Neural cell (in vitro differentiated cells): ENCODE data around the gene STEAP2. TPM values are rescaled to one million over a fixed set of nuclear protein-coding genes. Genes with fewer than 3 reads are reported as not detected.

Source experiments
- H2AFZ ChIP-seq: fragments of 200-600, 300-800 bp; sonication (generic), shearing (Covaris generic); 2 replicates; pipeline ENCODE4 v1.6.0; 2014; ENCODE audit warnings: low read depth, mild to moderate bottlenecking, antibody characterized with exemption, low read length, moderate library complexity
- H3F3A ChIP-seq: fragments of 200-600 bp; shearing (Covaris generic); 2 replicates; pipeline ENCODE4 v1.6.1; 2016; ENCODE audit warnings: mild to moderate bottlenecking, moderate library complexity, mixed read lengths, antibody characterized with exemption, low read length; ENCODE audit not compliant: insufficient read depth, poor library complexity, severe bottlenecking
- H3K27ac ChIP-seq: fragments of 200-600, 300-800 bp; sonication (generic), shearing (Covaris generic); 2 replicates; pipeline ENCODE4 v1.5.1; 2014; ENCODE audit warnings: mild to moderate bottlenecking, low read length, moderate library complexity
- H3K27me3 ChIP-seq: fragments of 300-800, 200-600 bp; sonication (generic), shearing (Covaris generic); 2 replicates; pipeline ENCODE4 v1.6.0; 2014; ENCODE audit warnings: mild to moderate bottlenecking, low read depth, low read length, moderate library complexity; ENCODE audit not compliant: insufficient read depth
- H3K36me3 ChIP-seq: fragments of 300-800, 200-600 bp; sonication (generic), shearing (Covaris generic); 2 replicates; pipeline ENCODE4 v1.5.1; 2014; ENCODE audit warnings: mild to moderate bottlenecking, antibody characterized with exemption, low read length, moderate library complexity; ENCODE audit not compliant: insufficient read depth
- H3K4me2 ChIP-seq: fragments of 300-800, 200-600 bp; sonication (generic), shearing (Covaris generic); 2 replicates; pipeline ENCODE4 v1.6.0; 2014; ENCODE audit warnings: mild to moderate bottlenecking, low read length
- H3K4me3 ChIP-seq: fragments of 300-800, 200-600 bp; sonication (generic), shearing (Covaris generic); 2 replicates; pipeline ENCODE4 v1.5.1; 2014; ENCODE audit warnings: mild to moderate bottlenecking, low read length, moderate library complexity
- H3K79me2 ChIP-seq: fragments of 200-600 bp; shearing (Covaris generic); replicated peaks from 2 replicates; pipeline ENCODE4 v1.6.0; 2014; ENCODE audit warnings: mild to moderate bottlenecking, low read length, moderate library complexity; ENCODE audit not compliant: insufficient read depth
- H3K9ac ChIP-seq: fragments of 300-800, 200-600 bp; sonication (generic), shearing (Covaris generic); 2 replicates; pipeline ENCODE4 v1.6.1; 2016; ENCODE audit warnings: mild to moderate bottlenecking, low read length, mixed read lengths
- H3K9me2 ChIP-seq: fragments of 200-600 bp; shearing (Covaris generic); 2 replicates; pipeline ENCODE4 v1.6.1; 2016; ENCODE audit warnings: mild to moderate bottlenecking, low read length, mixed read lengths; ENCODE audit not compliant: insufficient read depth
- H3K9me3 ChIP-seq: fragments of 200-600, 300-800 bp; sonication (generic), shearing (Covaris generic); 2 replicates; pipeline ENCODE4 v1.6.1; 2016; ENCODE audit warnings: mild to moderate bottlenecking, mixed run types, low read length, moderate library complexity, mixed read lengths
- H4K20me1 ChIP-seq: fragments of 200-600 bp; shearing (Covaris generic); 2 replicates; pipeline ENCODE4 v1.6.1; 2016; ENCODE audit warnings: mild to moderate bottlenecking, mixed run types; ENCODE audit not compliant: insufficient read depth
- CTCF ChIP-seq: fragments of 450-650 bp; IDR thresholded peaks from 2 replicates; pipeline ENCODE4 v1.5.1; 2014; ENCODE audit warnings: antibody characterized with exemption, mild to moderate bottlenecking, moderate library complexity; ENCODE audit not compliant: poor library complexity, severe bottlenecking
- EP300 ChIP-seq: fragments of 450-650 bp; conservative IDR thresholded peaks from 2 replicates; pipeline ENCODE4 v1.6.1; 2014; ENCODE audit warnings: antibody characterized with exemption, mild to moderate bottlenecking, moderate library complexity; ENCODE audit not compliant: poor library complexity, severe bottlenecking
- EZH2 ChIP-seq: fragments of 200-600, 300-800 bp; shearing (Covaris generic), sonication (generic); IDR thresholded peaks from 2 replicates; pipeline ENCODE4 v1.6.1; 2014; ENCODE audit warnings: antibody characterized with exemption, low read length, borderline replicate concordance, mild to moderate bottlenecking; ENCODE audit not compliant: insufficient read depth, poor library complexity, severe bottlenecking
- MXI1 ChIP-seq: fragments of 450-650 bp; conservative IDR thresholded peaks from 2 replicates; pipeline ENCODE4 v1.6.1; 2014; ENCODE audit warnings: antibody characterized with exemption, mild to moderate bottlenecking; ENCODE audit not compliant: poor library complexity, severe bottlenecking
- POLR2AphosphoS5 ChIP-seq: IDR thresholded peaks from 2 replicates; pipeline ENCODE4 v1.6.1; 2012
- RAD21 ChIP-seq: fragments of 450-650 bp; conservative IDR thresholded peaks from 2 replicates; pipeline ENCODE4 v1.6.1; 2014; ENCODE audit warnings: antibody characterized with exemption, mild to moderate bottlenecking, moderate library complexity
- SMC3 ChIP-seq: fragments of 450-650 bp; conservative IDR thresholded peaks from 2 replicates; pipeline ENCODE4 v1.6.1; 2014; ENCODE audit warnings: antibody characterized with exemption, mild to moderate bottlenecking, moderate library complexity; ENCODE audit not compliant: poor library complexity
- TAF1 ChIP-seq: IDR thresholded peaks from 2 replicates; pipeline ENCODE4 v1.6.1; 2012; ENCODE audit warnings: low read depth
- polyA plus RNA-seq: library from polyadenylated mRNA; depleted of rRNA; stranded (reverse); fragments of >200 nt; gene quantifications from 2 replicates; pipeline ENCODE4 v1.2.3, GENCODE V29; 2014
- TF ChIP-seq, protein P1 (sequence below): IDR thresholded peaks from 2 replicates; pipeline ENCODE4 v1.6.1; 2012; ENCODE audit warnings: borderline replicate concordance

The STEAP2 gene
- polyA plus RNA-seq, 1 donor from 2014 or later = 5.9 TPM

DNA sequence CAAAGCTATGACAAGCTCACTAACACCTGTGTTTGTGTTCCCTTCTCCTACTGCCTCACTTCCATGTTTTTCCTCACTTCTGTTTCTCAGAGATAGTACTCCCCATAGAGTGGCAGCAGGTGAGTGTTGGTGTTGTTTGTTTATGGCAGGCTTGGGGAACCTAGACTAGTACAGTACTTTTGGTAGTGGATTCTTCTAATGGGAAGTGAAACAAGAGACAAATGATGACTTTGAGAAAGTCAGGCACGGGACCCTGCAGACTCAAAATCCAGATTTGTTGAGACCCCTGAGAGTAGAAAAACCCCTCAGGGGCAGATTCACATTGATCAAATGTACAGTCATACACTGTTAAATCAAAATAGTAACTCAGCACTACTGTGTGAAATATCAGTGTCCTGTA lies 27.0 kb downstream of the STEAP2 start:
- Histone ChIP-seq H3K9me3 (no peaks in the 10 kb centered on the region), H3K9ac (no peak overlapping the region), H3K9me2 (no peaks in the 10 kb centered on the region), H3F3A (no peaks in the 10 kb centered on the region), H4K20me1 (no peaks in the 10 kb centered on the region), H3K79me2 (no peaks in the 10 kb centered on the region), H3K36me3 (no peaks in the 10 kb centered on the region), H3K27me3 (no peaks in the 10 kb centered on the region), H3K4me3 (no peak overlapping the region), H2AFZ (no peak overlapping the region), H3K4me2 (no peak overlapping the region), H3K27ac (no peak overlapping the region)
- no peak for TF ChIP-seq RAD21
- TF ChIP-seq CTCF = no peak
- TF ChIP-seq, protein P1, sequence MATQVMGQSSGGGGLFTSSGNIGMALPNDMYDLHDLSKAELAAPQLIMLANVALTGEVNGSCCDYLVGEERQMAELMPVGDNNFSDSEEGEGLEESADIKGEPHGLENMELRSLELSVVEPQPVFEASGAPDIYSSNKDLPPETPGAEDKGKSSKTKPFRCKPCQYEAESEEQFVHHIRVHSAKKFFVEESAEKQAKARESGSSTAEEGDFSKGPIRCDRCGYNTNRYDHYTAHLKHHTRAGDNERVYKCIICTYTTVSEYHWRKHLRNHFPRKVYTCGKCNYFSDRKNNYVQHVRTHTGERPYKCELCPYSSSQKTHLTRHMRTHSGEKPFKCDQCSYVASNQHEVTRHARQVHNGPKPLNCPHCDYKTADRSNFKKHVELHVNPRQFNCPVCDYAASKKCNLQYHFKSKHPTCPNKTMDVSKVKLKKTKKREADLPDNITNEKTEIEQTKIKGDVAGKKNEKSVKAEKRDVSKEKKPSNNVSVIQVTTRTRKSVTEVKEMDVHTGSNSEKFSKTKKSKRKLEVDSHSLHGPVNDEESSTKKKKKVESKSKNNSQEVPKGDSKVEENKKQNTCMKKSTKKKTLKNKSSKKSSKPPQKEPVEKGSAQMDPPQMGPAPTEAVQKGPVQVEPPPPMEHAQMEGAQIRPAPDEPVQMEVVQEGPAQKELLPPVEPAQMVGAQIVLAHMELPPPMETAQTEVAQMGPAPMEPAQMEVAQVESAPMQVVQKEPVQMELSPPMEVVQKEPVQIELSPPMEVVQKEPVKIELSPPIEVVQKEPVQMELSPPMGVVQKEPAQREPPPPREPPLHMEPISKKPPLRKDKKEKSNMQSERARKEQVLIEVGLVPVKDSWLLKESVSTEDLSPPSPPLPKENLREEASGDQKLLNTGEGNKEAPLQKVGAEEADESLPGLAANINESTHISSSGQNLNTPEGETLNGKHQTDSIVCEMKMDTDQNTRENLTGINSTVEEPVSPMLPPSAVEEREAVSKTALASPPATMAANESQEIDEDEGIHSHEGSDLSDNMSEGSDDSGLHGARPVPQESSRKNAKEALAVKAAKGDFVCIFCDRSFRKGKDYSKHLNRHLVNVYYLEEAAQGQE = no peak
- no peak for TF ChIP-seq EP300
- no peak for TF ChIP-seq POLR2AphosphoS5
- no peak for TF ChIP-seq TAF1
- TF ChIP-seq SMC3 = no peak
- no peak for TF ChIP-seq EZH2
- TF ChIP-seq MXI1 = no peak

DNA sequence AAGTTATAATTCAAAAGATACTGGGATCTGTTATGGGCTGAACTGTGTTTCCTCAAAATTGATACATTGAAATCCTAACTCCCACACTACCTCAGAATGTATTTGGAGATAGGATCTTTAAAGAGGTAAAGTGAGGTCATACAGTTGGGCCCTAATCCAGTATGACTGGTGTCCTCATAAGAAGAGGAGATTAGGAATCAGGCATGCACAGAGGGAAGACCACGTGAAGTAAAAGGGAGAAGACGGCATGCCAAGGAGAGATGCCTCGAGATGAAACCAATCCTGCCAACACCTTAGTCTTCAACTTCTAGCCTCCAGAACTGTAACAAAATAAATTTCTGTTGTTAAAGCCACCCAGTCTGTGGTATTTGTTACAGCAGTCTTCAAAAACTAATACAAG lies 27.5 kb downstream of the STEAP2 start:
- TF ChIP-seq, protein P1 = no peak
- no peak for TF ChIP-seq POLR2AphosphoS5
- no peak for TF ChIP-seq EP300
- no peak for TF ChIP-seq SMC3
- TF ChIP-seq RAD21 = no peak
- no peak for TF ChIP-seq CTCF
- H3K9ac ChIP-seq = no peak overlapping the region
- no peaks in the 10 kb centered on the region for H3K36me3 ChIP-seq
- no peak overlapping the region for H2AFZ ChIP-seq
- no peaks in the 10 kb centered on the region for H4K20me1 ChIP-seq
- H3K27ac ChIP-seq = no peak overlapping the region
- no peaks in the 10 kb centered on the region for H3K27me3 ChIP-seq
- H3F3A ChIP-seq = no peaks in the 10 kb centered on the region
- H3K79me2 ChIP-seq = no peaks in the 10 kb centered on the region
- no peaks in the 10 kb centered on the region for H3K9me2 ChIP-seq
- H3K4me3 ChIP-seq = no peak overlapping the region
- H3K4me2 ChIP-seq = no peak overlapping the region
- H3K9me3 ChIP-seq = no peaks in the 10 kb centered on the region
